GM12875 (cell line): ENCODE data around the gene ABCA13.

Source experiments
- H3K4me3 ChIP-seq: one replicate; pipeline ENCODE4 v1.5.1; 2011; ENCODE audit warnings: low read depth, low read length, control low read depth
- CTCF ChIP-seq: IDR thresholded peaks from 2 replicates; pipeline ENCODE4 v1.5.1; 2011; ENCODE audit warnings: low read depth, mild to moderate bottlenecking, control low read depth, inconsistent platforms, low read length, moderate library complexity, borderline replicate concordance; ENCODE audit not compliant: insufficient read depth

The ABCA13 gene

GRCh38 chr7:48274662-48275061 is 103.4 kb downstream of the ABCA13 start:
- no peak for TF ChIP-seq CTCF

DNA sequence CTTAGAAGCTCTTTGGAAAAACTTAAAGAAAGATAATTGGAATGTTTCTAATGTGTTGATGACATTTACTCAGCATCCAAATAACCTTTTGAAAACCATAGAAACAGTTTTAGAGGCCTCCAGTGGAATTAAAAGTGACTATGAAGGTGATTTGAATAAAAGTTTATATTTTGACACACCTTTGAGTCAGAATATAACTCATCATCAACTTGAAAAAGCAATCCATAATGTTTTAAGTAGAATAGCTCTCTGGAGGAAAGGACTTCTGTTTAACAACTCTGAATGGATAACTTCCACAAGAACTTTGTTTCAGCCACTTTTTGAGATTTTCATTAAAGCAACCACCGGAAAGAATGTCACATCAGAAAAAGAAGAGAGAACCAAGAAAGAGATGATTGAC is 108.2 kb downstream of the ABCA13 start:
- H3K4me3 ChIP-seq = no peak overlapping the region
- TF ChIP-seq CTCF = no peak

More at GRCh38 chr7:48274662-48275061, 103.4 kb downstream of the ABCA13 start:
- H3K4me3 ChIP-seq = no peak overlapping the region

DNA sequence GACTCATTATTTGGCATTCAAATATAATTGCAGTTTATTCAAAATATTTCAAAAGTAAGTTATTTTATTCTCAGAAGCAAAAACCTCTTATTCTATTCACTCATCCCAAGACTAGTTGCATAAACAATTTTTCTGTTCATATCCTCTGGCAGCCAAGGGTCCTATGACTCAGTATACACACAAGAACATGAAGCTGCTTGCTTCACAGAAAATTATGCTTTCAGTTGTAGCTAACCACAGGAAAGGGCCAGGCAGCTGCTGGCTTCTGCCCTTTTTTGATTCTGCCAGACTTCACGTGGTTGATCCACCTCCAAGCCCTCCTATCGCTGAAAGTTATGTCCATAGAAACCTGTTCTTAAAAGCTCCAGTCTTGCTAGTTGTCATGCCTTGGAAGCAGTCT is 108.8 kb downstream of the ABCA13 start:
- no peak overlapping the region for H3K4me3 ChIP-seq
- TF ChIP-seq CTCF = no peak

- no peak for TF ChIP-seq CTCF
- no peak overlapping the region for H3K4me3 ChIP-seq
These were observed 114.1 kb downstream of the ABCA13 start for GRCh38 chr7:48285373-48285772.

DNA sequence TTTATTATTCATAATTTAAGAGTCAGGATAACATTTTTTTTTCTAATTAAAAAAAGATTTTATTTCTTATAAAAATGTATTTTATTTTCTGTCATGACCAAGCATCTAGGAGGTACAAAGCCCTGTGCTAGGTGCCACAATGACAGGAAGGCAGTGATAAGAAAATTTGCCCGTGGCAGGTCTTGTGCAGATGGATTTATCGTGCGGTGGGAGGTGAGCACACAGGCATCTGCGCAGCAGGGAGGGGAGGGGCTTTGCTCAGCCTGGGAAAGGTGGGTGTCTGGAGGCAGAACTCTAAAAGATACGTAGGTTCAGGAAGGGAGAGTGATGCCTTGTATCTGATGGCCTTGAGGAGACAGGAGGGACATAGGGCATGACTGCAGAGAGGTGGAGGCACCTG is 115.6 kb downstream of the ABCA13 start:
- no peak for TF ChIP-seq CTCF
- no peak overlapping the region for H3K4me3 ChIP-seq

DNA sequence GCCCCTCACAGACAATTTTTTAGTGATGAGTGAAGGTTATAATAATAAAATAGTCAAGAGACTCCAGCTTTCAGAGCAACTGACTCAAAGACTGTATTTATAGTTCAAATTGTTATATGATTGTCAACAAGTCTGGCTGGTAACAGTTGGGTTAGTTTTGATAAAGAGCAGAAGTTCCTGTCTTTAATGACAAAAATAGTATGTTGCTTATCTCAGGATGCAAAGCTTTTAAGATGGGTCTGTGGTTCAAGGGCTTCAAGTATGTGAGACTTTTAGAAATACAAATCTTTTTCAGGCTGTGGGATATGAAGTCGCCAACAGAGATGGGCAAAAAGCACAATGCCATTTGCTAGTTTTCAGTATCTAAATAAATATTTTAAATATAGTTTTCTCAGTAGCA is 118.4 kb downstream of the ABCA13 start:
- TF ChIP-seq CTCF = no peak

GRCh38 chr7:48292949-48293348 is 121.7 kb downstream of the ABCA13 start:
- TF ChIP-seq CTCF = no peak
- H3K4me3 ChIP-seq = no peak overlapping the region

More for the DNA sequence above, 118.4 kb downstream of the ABCA13 start:
- H3K4me3 ChIP-seq = no peak overlapping the region
